HL-60 (cell line): ENCODE measurements around the gene LAP3.
A peak's percentile ranks its signal among the peaks of the same experiment; 100 is the strongest.

ENCODE experiments used
- GABPA ChIP-seq: IDR thresholded peaks from 2 replicates; pipeline ENCODE4 v1.6.1; 2012; ENCODE audit warnings: low read depth
- POLR2AphosphoS5 ChIP-seq: IDR thresholded peaks from 2 replicates; pipeline ENCODE4 v1.6.1; 2012; ENCODE audit warnings: low read depth
- TF ChIP-seq, protein P1 (sequence below): IDR thresholded peaks from one replicate; pipeline ENCODE4 v1.5.1; 2011; ENCODE audit warnings: low read length, control low read depth, inconsistent platforms; ENCODE audit not compliant: insufficient read depth
- TF ChIP-seq, protein P2 (sequence below): IDR thresholded peaks from 2 replicates; pipeline ENCODE4 v1.6.1; 2012; ENCODE audit warnings: low read depth; ENCODE audit not compliant: insufficient replicate concordance

DNA sequence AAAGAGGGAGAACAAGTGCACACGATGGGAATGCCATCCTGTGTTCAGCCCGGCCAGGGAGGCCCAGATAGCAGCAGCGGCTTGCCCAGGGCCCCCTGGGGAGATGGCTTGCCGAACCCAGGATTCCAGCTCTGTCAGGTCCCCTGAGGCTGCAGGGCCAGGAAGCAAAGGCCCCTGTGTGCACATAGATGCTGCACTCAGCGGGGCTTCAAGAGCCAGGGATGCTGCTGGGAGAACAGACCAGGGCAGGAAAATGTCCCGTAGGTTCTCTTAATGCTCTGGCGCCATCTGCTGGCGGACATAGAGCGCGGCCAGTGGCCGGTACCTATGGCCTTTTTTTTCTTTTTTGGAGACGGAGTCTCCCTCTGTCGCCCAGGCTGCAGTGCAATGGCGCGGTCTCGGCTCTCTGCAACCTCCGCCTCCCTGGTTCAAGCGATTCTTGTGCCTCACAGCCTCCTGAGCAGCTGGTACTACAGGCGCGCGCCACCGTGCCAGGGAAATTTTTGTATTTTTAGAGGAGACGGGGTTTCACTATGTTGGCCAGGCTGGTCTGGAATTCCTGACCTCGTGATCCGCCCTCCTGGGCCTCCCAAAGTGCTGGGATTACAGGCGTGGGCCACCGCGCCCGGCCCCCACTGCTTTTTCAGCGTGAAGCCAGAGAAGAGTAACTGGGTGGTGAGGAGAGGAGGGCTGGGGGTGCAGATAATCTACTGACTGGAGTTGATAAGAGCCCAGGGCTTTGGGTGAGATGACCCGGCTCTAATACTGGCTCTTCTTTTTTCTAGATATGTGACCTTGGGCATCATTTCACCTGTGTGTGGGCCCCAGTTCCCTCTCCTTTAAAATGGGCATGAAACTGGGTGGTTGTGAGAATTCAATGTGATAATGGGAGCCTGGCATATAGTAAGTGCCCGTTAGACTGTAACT lies 60.0 kb downstream of the LAP3 start:
- TF ChIP-seq, protein P1, sequence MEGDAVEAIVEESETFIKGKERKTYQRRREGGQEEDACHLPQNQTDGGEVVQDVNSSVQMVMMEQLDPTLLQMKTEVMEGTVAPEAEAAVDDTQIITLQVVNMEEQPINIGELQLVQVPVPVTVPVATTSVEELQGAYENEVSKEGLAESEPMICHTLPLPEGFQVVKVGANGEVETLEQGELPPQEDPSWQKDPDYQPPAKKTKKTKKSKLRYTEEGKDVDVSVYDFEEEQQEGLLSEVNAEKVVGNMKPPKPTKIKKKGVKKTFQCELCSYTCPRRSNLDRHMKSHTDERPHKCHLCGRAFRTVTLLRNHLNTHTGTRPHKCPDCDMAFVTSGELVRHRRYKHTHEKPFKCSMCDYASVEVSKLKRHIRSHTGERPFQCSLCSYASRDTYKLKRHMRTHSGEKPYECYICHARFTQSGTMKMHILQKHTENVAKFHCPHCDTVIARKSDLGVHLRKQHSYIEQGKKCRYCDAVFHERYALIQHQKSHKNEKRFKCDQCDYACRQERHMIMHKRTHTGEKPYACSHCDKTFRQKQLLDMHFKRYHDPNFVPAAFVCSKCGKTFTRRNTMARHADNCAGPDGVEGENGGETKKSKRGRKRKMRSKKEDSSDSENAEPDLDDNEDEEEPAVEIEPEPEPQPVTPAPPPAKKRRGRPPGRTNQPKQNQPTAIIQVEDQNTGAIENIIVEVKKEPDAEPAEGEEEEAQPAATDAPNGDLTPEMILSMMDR: peak; percentile 83
- TF ChIP-seq, protein P2, sequence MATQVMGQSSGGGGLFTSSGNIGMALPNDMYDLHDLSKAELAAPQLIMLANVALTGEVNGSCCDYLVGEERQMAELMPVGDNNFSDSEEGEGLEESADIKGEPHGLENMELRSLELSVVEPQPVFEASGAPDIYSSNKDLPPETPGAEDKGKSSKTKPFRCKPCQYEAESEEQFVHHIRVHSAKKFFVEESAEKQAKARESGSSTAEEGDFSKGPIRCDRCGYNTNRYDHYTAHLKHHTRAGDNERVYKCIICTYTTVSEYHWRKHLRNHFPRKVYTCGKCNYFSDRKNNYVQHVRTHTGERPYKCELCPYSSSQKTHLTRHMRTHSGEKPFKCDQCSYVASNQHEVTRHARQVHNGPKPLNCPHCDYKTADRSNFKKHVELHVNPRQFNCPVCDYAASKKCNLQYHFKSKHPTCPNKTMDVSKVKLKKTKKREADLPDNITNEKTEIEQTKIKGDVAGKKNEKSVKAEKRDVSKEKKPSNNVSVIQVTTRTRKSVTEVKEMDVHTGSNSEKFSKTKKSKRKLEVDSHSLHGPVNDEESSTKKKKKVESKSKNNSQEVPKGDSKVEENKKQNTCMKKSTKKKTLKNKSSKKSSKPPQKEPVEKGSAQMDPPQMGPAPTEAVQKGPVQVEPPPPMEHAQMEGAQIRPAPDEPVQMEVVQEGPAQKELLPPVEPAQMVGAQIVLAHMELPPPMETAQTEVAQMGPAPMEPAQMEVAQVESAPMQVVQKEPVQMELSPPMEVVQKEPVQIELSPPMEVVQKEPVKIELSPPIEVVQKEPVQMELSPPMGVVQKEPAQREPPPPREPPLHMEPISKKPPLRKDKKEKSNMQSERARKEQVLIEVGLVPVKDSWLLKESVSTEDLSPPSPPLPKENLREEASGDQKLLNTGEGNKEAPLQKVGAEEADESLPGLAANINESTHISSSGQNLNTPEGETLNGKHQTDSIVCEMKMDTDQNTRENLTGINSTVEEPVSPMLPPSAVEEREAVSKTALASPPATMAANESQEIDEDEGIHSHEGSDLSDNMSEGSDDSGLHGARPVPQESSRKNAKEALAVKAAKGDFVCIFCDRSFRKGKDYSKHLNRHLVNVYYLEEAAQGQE: no peak
- TF ChIP-seq POLR2AphosphoS5 (peak; percentile 58; the same call in 1 of the 2 replicates), GABPA (no peak)
